ENCODE measurements around the gene PAFAH1B1.
A peak's percentile ranks its signal among the peaks of the same experiment; 100 is the strongest.

PAFAH1B1 gene

GRCh38 chr17:2685696-2686095, 92.2 kb downstream of the PAFAH1B1 start:
- DNase-seq = peak in 1 of 2 donors; percentile 24
- H3K27me3 ChIP-seq = no peaks in the 10 kb centered on the region
- intact Hi-C loops (cut with DNase I; ENCODE audit: low total_unique reads) = loop anchor here (5.0 kb wide), 1 partner anchor 93 kb away; the partner anchor contains the start of gene PAFAH1B1
- TF ChIP-seq CTCF (IDR thresholded peaks at IDR 0.05) = no peak
- H3K4me3 ChIP-seq = no peak overlapping the region
- peaks cover 39 to 50% (median 47%) of the 10 kb centered on the region in 3 donors for H3K36me3 ChIP-seq
- no peaks in the 10 kb centered on the region for H3K9me3 ChIP-seq
- H3K4me1 ChIP-seq = peaks cover 0 to 37% (median 16%) of the 10 kb centered on the region in 4 donors
- no peak overlapping the region for H3K27ac ChIP-seq

GRCh38 chr17:2687074-2687418, 93.6 kb downstream of the PAFAH1B1 start:
- peaks cover 34 to 50% (median 45%) of the 10 kb centered on the region in 3 donors for H3K36me3 ChIP-seq
- intact Hi-C loops (cut with DNase I; ENCODE audit: low total_unique reads) = loop anchor here (5.0 kb wide), 1 partner anchor 95 kb away; the partner anchor contains the start of gene PAFAH1B1
- H3K27me3 ChIP-seq = no peaks in the 10 kb centered on the region
- peaks cover 0 to 37% (median 16%) of the 10 kb centered on the region in 4 donors for H3K4me1 ChIP-seq
- DNase-seq = no peak
- no peak overlapping the region for H3K4me3 ChIP-seq
- no peak for TF ChIP-seq CTCF (IDR thresholded peaks at IDR 0.05)
- H3K9me3 ChIP-seq = no peaks in the 10 kb centered on the region
- H3K27ac ChIP-seq = peak overlapping the region; percentile 36 to 54

- peak in 1 of 2 donors; percentile 22 for DNase-seq
- peak overlapping the region in 1 of 2 donors; percentile 54 for H3K27ac ChIP-seq
Observed at GRCh38 chr17:2688351-2689342, 95.2 kb downstream of the PAFAH1B1 start.

GRCh38 chr17:2689411-2690164, 96.1 kb downstream of the PAFAH1B1 start:
- no peak for TF ChIP-seq CTCF (IDR thresholded peaks at IDR 0.05)
- intact Hi-C loops (cut with DNase I; ENCODE audit: low total_unique reads) = loop anchor here (5.0 kb wide), 1 partner anchor 97 kb away; the partner anchor contains the start of gene PAFAH1B1
- H3K4me3 ChIP-seq = no peak overlapping the region
- peaks cover 0 to 37% (median 16%) of the 10 kb centered on the region in 4 donors for H3K4me1 ChIP-seq
- H3K9me3 ChIP-seq = no peaks in the 10 kb centered on the region
- peak overlapping the region in 1 of 2 donors; percentile 45 for H3K27ac ChIP-seq
- peak in 1 of 2 donors; percentile 19 for DNase-seq
- peaks cover 20 to 50% (median 44%) of the 10 kb centered on the region in 3 donors for H3K36me3 ChIP-seq
- no peaks in the 10 kb centered on the region for H3K27me3 ChIP-seq

More at GRCh38 chr17:2688351-2689342, 95.2 kb downstream of the PAFAH1B1 start:
- Histone ChIP-seq H3K4me1 (peaks cover 0 to 37% (median 16%) of the 10 kb centered on the region in 4 donors), H3K4me3 (no peak overlapping the region), H3K9me3 (no peaks in the 10 kb centered on the region), H3K36me3 (peaks cover 26 to 50% (median 43%) of the 10 kb centered on the region in 3 donors), H3K27me3 (no peaks in the 10 kb centered on the region)
- intact Hi-C loops (cut with DNase I; ENCODE audit: low total_unique reads) = loop anchor here (5.0 kb wide), 1 partner anchor 96 kb away; the partner anchor contains the start of gene PAFAH1B1
- no peak for TF ChIP-seq CTCF (IDR thresholded peaks at IDR 0.05)
